ENCODE data around the gene ELMOD1. TPM values are rescaled to one million over a fixed set of nuclear protein-coding genes. Genes with fewer than 3 reads are reported as not detected.

The ELMOD1 gene
- total and polyA plus RNA-seq, 2 experiments from 2014 or later, result 3.1 TPM

- H3K4me1 ChIP-seq (ENCODE audit: insufficient read depth), result no peaks in the 10 kb centered on the region
- no peak overlapping the region for H3K4me3 ChIP-seq
- 85% methylated on average over 2 of the region's 2 CpGs for WGBS (ENCODE audit: low lambda C conversion rate, missing lambda C conversion rate)
- no peaks in the 10 kb centered on the region for H3K9me2 ChIP-seq (replicated peaks; ENCODE audit: insufficient read depth)
- H3K79me2 ChIP-seq, result no peaks in the 10 kb centered on the region
- no peak overlapping the region for H2AFZ ChIP-seq
- H3K27me3 ChIP-seq, result no peaks in the 10 kb centered on the region
- H3K27ac ChIP-seq, result no peak overlapping the region
- no peak for TF ChIP-seq EZH2phosphoT487 (IDR thresholded peaks at IDR 0.05; ENCODE audit: low read depth, severe bottlenecking, unreplicated experiment)
- no peak for TF ChIP-seq CTCF (IDR thresholded peaks at IDR 0.05; ENCODE audit: poor library complexity)
- TF ChIP-seq EZH2 (IDR thresholded peaks at IDR 0.05; ENCODE audit: borderline replicate concordance), result no peak
- no peaks in the 10 kb centered on the region for H4K20me1 ChIP-seq (ENCODE audit: insufficient read depth, poor library complexity, severe bottlenecking)
- H3K36me3 ChIP-seq (replicated peaks; ENCODE audit: insufficient read depth, low read depth), result no peaks in the 10 kb centered on the region
- H3K4me2 ChIP-seq, result no peak overlapping the region
- DNase-seq (ENCODE audit: low spot score), result no peak
- H3K9me3 ChIP-seq (ENCODE audit: low read depth), result no peaks in the 10 kb centered on the region
Observed at GRCh38 chr11:107683061-107683460, 92.1 kb downstream of the ELMOD1 start.

GRCh38 chr11:107683807-107684206 lies 92.9 kb downstream of the ELMOD1 start:
- Histone ChIP-seq H3K27ac (no peak overlapping the region), H3K4me3 (no peak overlapping the region), H3K36me3 (replicated peaks; ENCODE audit: insufficient read depth, low read depth) (no peaks in the 10 kb centered on the region), H3K27me3 (no peaks in the 10 kb centered on the region), H4K20me1 (ENCODE audit: insufficient read depth, poor library complexity, severe bottlenecking) (no peaks in the 10 kb centered on the region), H3K4me1 (ENCODE audit: insufficient read depth) (no peaks in the 10 kb centered on the region), H3K4me2 (no peak overlapping the region), H3K9me2 (replicated peaks; ENCODE audit: insufficient read depth) (no peaks in the 10 kb centered on the region), H3K79me2 (no peaks in the 10 kb centered on the region), H2AFZ (no peak overlapping the region), H3K9me3 (ENCODE audit: low read depth) (no peaks in the 10 kb centered on the region)
- WGBS (ENCODE audit: low lambda C conversion rate, missing lambda C conversion rate), result 90% methylated on average over 2 of the region's 2 CpGs
- DNase-seq (ENCODE audit: low spot score), result no peak
- TF ChIP-seq EZH2 (IDR thresholded peaks at IDR 0.05; ENCODE audit: borderline replicate concordance) (no peak), EZH2phosphoT487 (IDR thresholded peaks at IDR 0.05; ENCODE audit: low read depth, severe bottlenecking, unreplicated experiment) (no peak), CTCF (IDR thresholded peaks at IDR 0.05; ENCODE audit: poor library complexity) (no peak)

- no peak overlapping the region for H3K4me2 ChIP-seq
- no peaks in the 10 kb centered on the region for H3K36me3 ChIP-seq (replicated peaks; ENCODE audit: insufficient read depth, low read depth)
- H4K20me1 ChIP-seq (ENCODE audit: insufficient read depth, poor library complexity, severe bottlenecking), result no peaks in the 10 kb centered on the region
- H3K27me3 ChIP-seq, result no peaks in the 10 kb centered on the region
- H2AFZ ChIP-seq, result no peak overlapping the region
- H3K4me1 ChIP-seq (ENCODE audit: insufficient read depth), result no peaks in the 10 kb centered on the region
- no peaks in the 10 kb centered on the region for H3K9me3 ChIP-seq (ENCODE audit: low read depth)
- H3K27ac ChIP-seq, result no peak overlapping the region
- no peak for DNase-seq (ENCODE audit: low spot score)
- TF ChIP-seq EZH2 (IDR thresholded peaks at IDR 0.05; ENCODE audit: borderline replicate concordance) (no peak), CTCF (IDR thresholded peaks at IDR 0.05; ENCODE audit: poor library complexity) (no peak), EZH2phosphoT487 (IDR thresholded peaks at IDR 0.05; ENCODE audit: low read depth, severe bottlenecking, unreplicated experiment) (no peak)
- H3K4me3 ChIP-seq, result no peak overlapping the region
- whole genome bisulfite sequencing (ENCODE audit: low lambda C conversion rate, missing lambda C conversion rate), result 81% methylated on average over 6 of the region's 6 CpGs
- H3K9me2 ChIP-seq (replicated peaks; ENCODE audit: insufficient read depth), result no peaks in the 10 kb centered on the region
- no peaks in the 10 kb centered on the region for H3K79me2 ChIP-seq
Observed at GRCh38 chr11:107688322-107688918, 97.5 kb downstream of the ELMOD1 start.
